Activated CD8-positive, alpha-beta T cell treated with anti-CD3 and anti-CD28 coated beads for 36 hours (primary cell): Measurements from ENCODE around the gene SLCO2A1. TPM values are rescaled to one million over a fixed set of nuclear protein-coding genes. Genes with fewer than 3 reads are reported as not detected.

ENCODE experiments used
- ATAC-seq: fragments of 200-7000 bp; cut with Tn5 transposase; one replicate; pipeline ENCODE4 v1.10.0; 2021; ENCODE audit warnings: mild to moderate bottlenecking, moderate library complexity
- CTCF ChIA-PET: fragments of 350-600 bp; sonication (Branson Sonifier 250); formaldehyde crosslinking; loops from one replicate; lab custom pipeline; 2021; ENCODE audit warnings: antibody characterized with exemption; lab: Charles Lee
- POLR2A ChIA-PET: fragments of 350-600 bp; sonication (Branson Sonifier 250); formaldehyde crosslinking; loops from one replicate; lab custom pipeline; 2021; ENCODE audit warnings: antibody characterized with exemption; lab: Charles Lee
- DNase-seq: peaks from one replicate; pipeline ENCODE4 v3.0.0-alpha.2; 2020
- H3K27ac Mint-ChIP-seq: one replicate; pipeline ENCODE4 v1.8.0; 2021; ENCODE audit warnings: mild to moderate bottlenecking, mixed read lengths
- H3K27me3 Mint-ChIP-seq: one replicate; pipeline ENCODE4 v1.8.0; 2021; ENCODE audit warnings: mixed read lengths
- H3K36me3 Mint-ChIP-seq: one replicate; pipeline ENCODE4 v1.8.0; 2021; ENCODE audit warnings: low read depth, mixed read lengths
- H3K4me1 Mint-ChIP-seq: one replicate; pipeline ENCODE4 v1.8.0; 2021; ENCODE audit warnings: low read depth, mixed read lengths
- H3K4me3 Mint-ChIP-seq: one replicate; pipeline ENCODE4 v1.8.0; 2021; ENCODE audit warnings: mild to moderate bottlenecking, moderate library complexity, mixed read lengths
- H3K9me3 Mint-ChIP-seq: one replicate; pipeline ENCODE4 v1.8.0; 2021; ENCODE audit warnings: mixed read lengths
- CTCF ChIP-seq: fragments of 200-600 bp; IDR thresholded peaks from one replicate; pipeline ENCODE4 v1.8.0; 2022; ENCODE audit warnings: antibody characterized with exemption, mild to moderate bottlenecking
- intact Hi-C: fragments of 100-400 bp; cut with micrococcal nuclease; formaldehyde crosslinking; loops from one replicate; pipeline ENCODE4 v1.10.0; 2022
- total RNA-seq, 2 experiments: library from RNA; stranded (reverse); gene quantifications; one replicate each; pipeline ENCODE4 v1.2.3, GENCODE V29; 2021

The SLCO2A1 gene
- total RNA-seq, 2 experiments from 2014 or later = not detected

DNA sequence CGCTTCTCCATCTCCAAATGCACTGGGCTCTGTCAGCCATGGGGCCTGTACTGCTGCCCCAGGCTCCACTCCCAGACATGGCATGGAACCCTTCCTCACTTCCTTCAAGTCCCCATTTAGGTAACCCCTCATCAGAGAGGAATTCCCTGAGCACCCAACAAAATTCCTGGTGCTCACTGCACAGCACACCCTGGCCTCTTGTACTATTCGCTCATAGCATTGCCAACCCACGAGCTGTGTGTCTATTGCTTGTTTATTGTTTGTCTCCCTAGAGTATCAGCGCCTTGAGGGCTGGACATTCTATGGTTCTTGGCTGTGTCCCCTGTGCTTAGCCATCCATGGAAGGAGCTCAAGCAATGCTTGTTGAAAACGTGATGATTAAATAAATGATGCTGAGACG lies 46.1 kb upstream of the SLCO2A1 start:
- POLR2A ChIA-PET = no interaction called here
- Mint-ChIP-seq H3K36me3 (no peaks in the 10 kb centered on the region), H3K4me3 (no peak overlapping the region), H3K4me1 (no peaks in the 10 kb centered on the region), H3K9me3 (peaks cover 2% of the 10 kb centered on the region), H3K27ac (no peak overlapping the region), H3K27me3 (no peaks in the 10 kb centered on the region)
- CTCF ChIA-PET = no interaction called here
- DNase-seq = no peak
- no peak for ATAC-seq
- TF ChIP-seq CTCF = no peak
- intact Hi-C loops = no loop called here

DNA sequence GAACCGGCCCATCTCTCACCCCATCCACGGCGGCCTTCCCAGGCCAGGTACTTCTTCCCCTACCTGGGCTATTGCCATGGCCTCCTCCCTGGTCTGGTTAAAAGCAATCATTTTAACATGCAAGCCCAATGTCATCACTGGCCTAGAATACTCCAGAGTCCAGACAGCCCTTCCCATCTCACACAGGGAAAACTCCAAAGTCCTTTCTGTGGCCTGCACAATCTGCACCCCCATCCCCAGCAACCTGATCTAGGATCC lies 45.8 kb upstream of the SLCO2A1 start:
- no peak for TF ChIP-seq CTCF
- DNase-seq = no peak
- no peak for ATAC-seq
- intact Hi-C loops = no loop called here
- H3K4me3 Mint-ChIP-seq = no peak overlapping the region
- ChIA-PET POLR2A (no interaction called here), CTCF (no interaction called here)
- H3K27me3 Mint-ChIP-seq = no peaks in the 10 kb centered on the region
- no peaks in the 10 kb centered on the region for H3K4me1 Mint-ChIP-seq
- no peaks in the 10 kb centered on the region for H3K36me3 Mint-ChIP-seq
- H3K27ac Mint-ChIP-seq = no peak overlapping the region
- no peaks in the 10 kb centered on the region for H3K9me3 Mint-ChIP-seq

DNA sequence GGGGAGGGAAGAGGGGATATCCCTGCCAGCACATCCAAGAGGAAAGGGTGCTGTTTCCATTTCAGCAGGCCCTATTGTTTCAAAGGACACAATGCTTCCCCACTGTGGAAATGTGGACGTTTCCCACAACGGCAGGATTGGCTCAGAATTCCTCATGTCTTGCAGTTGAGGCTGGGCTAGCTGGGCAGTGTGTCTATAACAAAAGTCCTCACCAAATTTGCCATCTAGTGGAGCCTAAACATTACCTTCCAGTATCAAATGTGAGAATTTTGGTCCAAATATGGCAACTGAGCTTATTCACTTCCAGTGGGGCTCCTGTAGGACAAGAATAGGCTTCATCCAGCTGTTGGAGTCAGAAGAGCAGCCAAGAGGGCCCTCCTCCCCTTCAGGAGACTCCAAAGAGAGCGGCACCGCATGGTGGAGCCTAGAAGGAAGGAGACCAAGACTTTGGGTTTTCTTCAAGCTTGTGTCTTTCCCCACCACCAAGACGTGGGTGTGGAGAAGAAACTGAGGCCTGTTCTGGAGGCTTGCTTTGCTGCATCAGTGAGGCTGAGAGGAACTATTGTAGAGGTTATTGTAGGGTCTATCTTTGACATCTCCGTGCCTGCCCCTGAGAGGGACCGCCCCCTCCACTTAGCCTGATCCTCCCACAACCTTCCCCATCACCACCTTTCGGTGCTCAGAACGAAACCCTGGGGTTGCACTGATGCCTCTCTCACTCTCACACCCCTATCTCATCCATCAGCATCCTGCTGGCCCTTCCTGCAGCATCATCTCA lies 45.3 kb upstream of the SLCO2A1 start:
- Mint-ChIP-seq H3K4me3 (no peak overlapping the region), H3K27ac (no peak overlapping the region), H3K27me3 (no peaks in the 10 kb centered on the region), H3K36me3 (no peaks in the 10 kb centered on the region), H3K9me3 (no peaks in the 10 kb centered on the region), H3K4me1 (no peaks in the 10 kb centered on the region)
- intact Hi-C loops = no loop called here
- ATAC-seq (no peak), DNase-seq (no peak)
- no peak for TF ChIP-seq CTCF
- POLR2A ChIA-PET = no interaction called here
- CTCF ChIA-PET = no interaction called here

DNA sequence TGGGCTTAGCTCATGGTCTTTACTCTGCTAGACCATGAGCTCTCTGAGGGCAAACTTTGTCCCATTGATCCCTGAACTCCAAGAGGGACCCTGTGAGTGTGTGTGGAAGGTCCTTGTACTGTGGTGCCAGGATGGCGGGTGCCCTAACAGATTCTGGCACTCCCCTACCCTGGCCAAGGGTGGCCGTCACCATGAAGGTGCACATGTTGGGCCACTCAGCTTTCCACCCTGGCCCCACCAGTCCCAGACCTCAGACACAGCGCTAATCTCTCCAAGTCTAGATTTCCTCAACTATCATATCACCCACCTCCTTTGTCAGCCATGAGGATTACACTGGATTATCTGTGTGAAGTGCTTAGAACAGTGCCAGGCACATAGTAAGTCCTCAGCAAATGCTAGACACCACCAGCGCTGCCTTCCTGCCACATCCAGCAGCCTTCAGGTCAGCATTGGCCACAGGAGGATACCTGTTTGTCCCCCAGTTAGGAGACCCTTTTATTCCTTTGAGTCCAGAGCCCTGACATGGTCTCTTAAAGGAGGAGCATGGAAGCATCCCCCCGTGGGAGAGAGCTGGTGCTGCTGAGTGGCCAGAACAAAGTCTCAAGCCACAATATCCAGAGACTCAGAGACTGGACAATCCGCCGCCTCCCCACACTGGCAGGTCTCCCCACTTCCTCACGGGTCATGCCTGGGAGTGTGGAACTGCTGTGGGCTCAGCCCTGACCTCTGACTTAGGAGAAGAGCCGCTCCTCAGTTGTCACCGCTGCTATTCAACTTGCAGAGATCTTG lies 44.5 kb upstream of the SLCO2A1 start:
- ChIA-PET POLR2A (no interaction called here), CTCF (interaction anchor here (0.6 kb wide), 1 partner anchor 17 kb away, joined by 3 read pairs; no protein-coding TSS in a partner anchor)
- Mint-ChIP-seq H3K9me3 (no peaks in the 10 kb centered on the region), H3K36me3 (no peaks in the 10 kb centered on the region), H3K4me3 (no peak overlapping the region), H3K4me1 (no peaks in the 10 kb centered on the region), H3K27me3 (no peaks in the 10 kb centered on the region), H3K27ac (no peak overlapping the region)
- ATAC-seq = no peak
- TF ChIP-seq CTCF = no peak
- no peak for DNase-seq
- intact Hi-C loops = no loop called here

DNA sequence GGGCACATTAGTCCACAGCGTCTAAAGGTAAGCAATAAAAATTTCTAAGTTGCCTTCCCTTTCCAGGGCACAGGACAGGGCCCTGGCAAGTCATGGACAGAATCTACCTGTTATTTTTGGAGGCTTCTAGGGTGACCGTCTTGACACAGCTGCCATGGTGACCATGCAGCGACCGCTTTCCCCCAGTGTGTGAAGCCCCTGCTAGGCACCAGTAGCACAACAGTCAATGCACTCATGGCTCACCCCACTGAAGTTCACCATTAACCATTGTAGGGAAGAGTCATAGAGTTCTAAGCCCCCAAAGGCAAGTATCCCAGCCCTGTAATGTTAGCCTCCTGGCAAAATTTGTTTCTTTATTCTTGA lies 43.8 kb upstream of the SLCO2A1 start:
- ATAC-seq = no peak
- no peaks in the 10 kb centered on the region for H3K9me3 Mint-ChIP-seq
- ChIA-PET POLR2A (no interaction called here), CTCF (no interaction called here)
- no peak for DNase-seq
- TF ChIP-seq CTCF = no peak
- H3K27ac Mint-ChIP-seq = no peak overlapping the region
- no peaks in the 10 kb centered on the region for H3K4me1 Mint-ChIP-seq
- intact Hi-C loops = no loop called here
- H3K36me3 Mint-ChIP-seq = no peaks in the 10 kb centered on the region
- H3K27me3 Mint-ChIP-seq = no peaks in the 10 kb centered on the region
- no peak overlapping the region for H3K4me3 Mint-ChIP-seq
